Esophagus muscularis mucosa (tissue), 4 donors: ENCODE results near the gene LKAAEAR1. TPM values are rescaled to one million over a fixed set of nuclear protein-coding genes. Genes with fewer than 3 reads are reported as not detected.
A peak's percentile ranks its signal among the peaks of the same experiment; 100 is the strongest.

Source experiments
- DNase-seq: peaks from one replicate; pipeline ENCODE4 v3.0.0-alpha.2; 2017; ENCODE audit errors: extremely low spot score
- H3K27ac ChIP-seq, 4 donors: fragments of 200-600 bp; sonication (generic); replicated peaks in 1 of 4; 1 replicate in 3 of 4; 2 replicates in 1 of 4; pipeline ENCODE4 v1.5.1; 2016 to 2019; ENCODE audit warnings: mild to moderate bottlenecking in 1 of 4
- H3K27me3 ChIP-seq, 4 donors: fragments of 200-600 bp; sonication (generic); one replicate each; pipeline versions ENCODE4 v1.5.1 to v1.6.0; 2016 to 2019
- H3K36me3 ChIP-seq, 4 donors: fragments of 200-600 bp; sonication (generic); one replicate each; pipeline ENCODE4 v1.5.1; 2016 to 2019
- H3K4me1 ChIP-seq, 4 donors: fragments of 200-600 bp; sonication (generic); one replicate each; pipeline ENCODE4 v1.5.1; 2016 to 2019
- H3K4me3 ChIP-seq, 4 donors: fragments of 200-600 bp; sonication (generic); 1 replicate in 2 of 4; 2 replicates in 2 of 4; pipeline ENCODE4 v1.5.1; 2016 to 2019; ENCODE audit warnings: mild to moderate bottlenecking in 4 of 4, moderate library complexity in 1 of 4
- H3K9me3 ChIP-seq, 4 donors: fragments of 200-600 bp; sonication (generic); 1 replicate in 3 of 4; 2 replicates in 1 of 4; pipeline ENCODE4 v1.5.1; 2016 to 2019
- EP300 ChIP-seq: sonication (generic); formaldehyde crosslinking; IDR thresholded peaks from one replicate; pipeline ENCODE4 v1.6.1; 2017; ENCODE audit warnings: antibody characterized with exemption
- POLR2A ChIP-seq: fragments of 450-650 bp; IDR thresholded peaks from one replicate; pipeline ENCODE4 v1.6.1; 2017; ENCODE audit warnings: antibody characterized with exemption, moderate library complexity, mild to moderate bottlenecking, low read depth
- POLR2AphosphoS5 ChIP-seq, 2 donors: sonication (generic); formaldehyde crosslinking; IDR thresholded peaks; one replicate each; pipeline ENCODE4 v1.6.1; 2017; ENCODE audit warnings: antibody characterized with exemption in 2 of 2
- WGBS: methylation state at CpG from one replicate; pipeline ENCODE4 v1.1.5; 2018; 5-methylcytosine and 5-hydroxymethylcytosine counted together
- intact Hi-C: fragments of 100-400 bp; cut with DNase I; formaldehyde crosslinking; loops from one replicate; pipeline ENCODE4 v1.15.1; 2023
- total RNA-seq, 4 donors: library from RNA; depleted of rRNA; stranded (reverse); fragments of >200 nt; gene quantifications; one replicate each; pipeline versions ENCODE4 v1.1.0 to v1.2.1, GENCODE V29; 2016
- TF ChIP-seq, protein P1 (sequence below), 3 experiments: fragments of 200-600 bp in 2 of 3; fragments of 450-650 bp in 1 of 3; sonication (generic) in 2 of 3; IDR thresholded peaks; one replicate each; pipeline ENCODE4 v1.5.1; 2017 to 2019; ENCODE audit warnings: antibody characterized with exemption in 3 of 3, mild to moderate bottlenecking in 2 of 3, moderate library complexity in 1 of 3

Gene LKAAEAR1
- total RNA-seq, 4 donors from 2014 or later, result not detected

DNA sequence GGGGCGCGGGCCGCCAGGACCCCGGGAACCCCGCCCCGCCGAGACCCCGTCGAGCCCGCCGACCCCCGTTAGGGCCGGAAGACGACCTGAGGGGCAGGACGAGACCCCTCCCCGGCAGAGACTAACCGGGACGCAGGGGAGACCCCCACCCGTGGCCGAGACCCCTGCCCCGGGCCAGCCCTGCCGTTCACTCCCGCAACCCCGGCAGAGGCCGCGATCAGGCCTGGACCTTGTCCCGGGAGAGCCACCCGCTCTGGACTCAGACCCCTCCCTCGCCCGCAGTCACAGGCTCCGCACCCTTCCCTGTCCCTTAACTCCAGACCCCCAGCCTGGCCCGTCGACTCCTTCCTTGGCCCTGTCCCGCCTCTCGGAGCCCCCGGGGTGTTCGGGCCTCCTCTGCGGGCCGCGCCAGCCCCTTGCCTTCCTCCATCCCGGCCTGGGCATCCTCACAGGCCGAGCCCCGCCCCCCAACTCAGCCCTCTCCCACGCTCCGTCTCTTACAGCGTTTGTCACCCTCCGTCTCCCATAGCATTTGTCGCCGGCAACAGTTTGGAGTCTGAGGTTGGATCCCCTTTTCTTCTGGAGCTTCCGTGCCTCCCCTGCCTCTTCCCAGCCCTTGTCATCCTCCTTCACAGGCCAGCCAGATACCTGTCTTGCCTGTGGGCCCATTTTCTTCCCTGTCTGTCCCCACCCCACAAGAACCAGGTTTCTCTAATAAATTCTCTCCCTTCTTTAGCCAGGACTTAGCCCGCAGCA, 20.6 kb downstream of the LKAAEAR1 start:
- DNase-seq, result no peak
- 2% methylated on average over 36 of the region's 51 CpGs for WGBS
- TF ChIP-seq EP300 (no peak), POLR2AphosphoS5 (IDR thresholded peaks at IDR 0.05) (no peak)

DNA sequence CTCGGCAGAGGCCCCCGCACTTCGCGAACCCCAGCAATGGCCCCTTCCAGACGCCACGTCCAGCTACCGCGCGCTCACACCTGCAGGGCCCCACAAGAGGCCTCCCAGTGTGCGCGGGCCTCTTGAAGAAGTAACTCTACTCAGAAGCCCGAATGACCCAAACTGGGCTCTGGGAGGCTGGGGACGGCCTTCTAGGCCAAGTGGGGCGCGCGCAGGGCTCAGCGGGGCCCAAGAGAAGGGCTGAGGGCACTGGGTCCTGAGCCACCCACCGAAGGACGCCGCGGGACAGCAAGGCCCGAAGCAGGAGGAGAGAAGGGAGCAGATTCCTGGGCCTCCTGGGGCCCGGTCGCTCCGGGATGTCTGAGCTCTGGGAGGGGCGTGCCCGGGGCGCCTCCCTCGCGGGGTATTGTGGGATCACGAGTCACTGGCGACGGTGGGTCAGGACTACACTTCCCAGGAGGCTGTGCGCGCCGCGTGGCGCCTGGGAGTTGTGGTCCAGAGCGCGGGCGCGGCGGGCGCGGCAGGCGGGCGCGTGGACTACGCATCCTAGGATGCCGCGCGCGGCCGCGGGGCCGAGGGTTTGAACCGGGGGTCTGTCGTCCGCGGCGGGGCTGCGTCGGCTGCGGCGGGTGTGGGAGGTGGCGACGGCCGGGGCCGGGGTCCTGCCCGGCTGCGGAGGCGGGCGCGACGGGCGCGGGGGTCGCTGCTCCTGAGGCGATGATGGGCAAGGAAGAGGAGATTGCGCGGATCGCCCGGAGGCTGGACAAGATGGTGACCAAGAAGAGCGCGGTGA, 21.4 kb downstream of the LKAAEAR1 start, which contains the start of gene TCEA2:
TCEA2 (plus strand) TSS at position 603 of the 793 bp plus-strand sequence; CDS start at position 718, 115 bp downstream.
- TF ChIP-seq EP300, result no peak
- peak; percentile 39 for TF ChIP-seq POLR2A
- peak; percentile 89 to 93 for TF ChIP-seq POLR2AphosphoS5 (IDR thresholded peaks at IDR 0.05)
- TF ChIP-seq, protein P1, sequence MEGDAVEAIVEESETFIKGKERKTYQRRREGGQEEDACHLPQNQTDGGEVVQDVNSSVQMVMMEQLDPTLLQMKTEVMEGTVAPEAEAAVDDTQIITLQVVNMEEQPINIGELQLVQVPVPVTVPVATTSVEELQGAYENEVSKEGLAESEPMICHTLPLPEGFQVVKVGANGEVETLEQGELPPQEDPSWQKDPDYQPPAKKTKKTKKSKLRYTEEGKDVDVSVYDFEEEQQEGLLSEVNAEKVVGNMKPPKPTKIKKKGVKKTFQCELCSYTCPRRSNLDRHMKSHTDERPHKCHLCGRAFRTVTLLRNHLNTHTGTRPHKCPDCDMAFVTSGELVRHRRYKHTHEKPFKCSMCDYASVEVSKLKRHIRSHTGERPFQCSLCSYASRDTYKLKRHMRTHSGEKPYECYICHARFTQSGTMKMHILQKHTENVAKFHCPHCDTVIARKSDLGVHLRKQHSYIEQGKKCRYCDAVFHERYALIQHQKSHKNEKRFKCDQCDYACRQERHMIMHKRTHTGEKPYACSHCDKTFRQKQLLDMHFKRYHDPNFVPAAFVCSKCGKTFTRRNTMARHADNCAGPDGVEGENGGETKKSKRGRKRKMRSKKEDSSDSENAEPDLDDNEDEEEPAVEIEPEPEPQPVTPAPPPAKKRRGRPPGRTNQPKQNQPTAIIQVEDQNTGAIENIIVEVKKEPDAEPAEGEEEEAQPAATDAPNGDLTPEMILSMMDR (IDR thresholded peaks at IDR 0.05), result peak in 1 of 3 experiments; percentile 14
- peak; percentile 99 for DNase-seq
- peaks cover 22 to 43% (median 35%) of the 10 kb centered on the region in 4 donors for H3K4me1 ChIP-seq
- H3K9me3 ChIP-seq, result no peaks in the 10 kb centered on the region
- H3K27ac ChIP-seq, result peak within 1 kb of the TSS; percentile 84 to 87 (median 86)
- 24% methylated on average over 16 of the region's 85 CpGs for WGBS
- H3K36me3 ChIP-seq, result no peaks in the 10 kb centered on the region
- peaks cover 0 to 5% (median 0%) of the 10 kb centered on the region in 4 donors for H3K27me3 ChIP-seq
- H3K4me3 ChIP-seq, result peak within 1 kb of the TSS; percentile 78 to 93 (median 82)
- intact Hi-C loops, result no loop called here

More for the DNA sequence above, 20.6 kb downstream of the LKAAEAR1 start:
- H3K36me3 ChIP-seq, result peaks cover 0 to 4% (median 0%) of the 10 kb centered on the region in 4 donors
- peaks cover 22 to 38% (median 33%) of the 10 kb centered on the region in 4 donors for H3K4me1 ChIP-seq
- intact Hi-C loops, result no loop called here
- H3K27ac ChIP-seq, result peak overlapping the region; percentile 84 to 87 (median 86)
- no peaks in the 10 kb centered on the region for H3K9me3 ChIP-seq
- peak overlapping the region; percentile 78 to 93 (median 82) for H3K4me3 ChIP-seq
- no peaks in the 10 kb centered on the region for H3K27me3 ChIP-seq

DNA sequence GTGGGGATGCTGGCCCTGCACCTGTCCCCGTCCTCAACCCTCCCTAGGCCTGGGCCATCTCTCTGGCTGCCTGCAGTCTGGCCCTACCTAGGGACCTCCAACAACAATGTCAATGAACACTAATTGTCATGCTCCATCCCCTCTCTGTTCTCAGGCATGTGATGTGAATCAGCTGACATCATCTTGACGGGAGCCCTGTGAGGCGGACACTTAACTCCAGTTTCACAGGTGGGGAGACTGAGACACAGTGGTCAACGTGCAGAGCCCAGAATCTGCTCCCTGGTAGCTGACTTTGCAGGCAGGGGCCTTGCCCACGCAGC, 22.0 kb downstream of the LKAAEAR1 start:
- Histone ChIP-seq H3K9me3 (no peaks in the 10 kb centered on the region), H3K4me3 (peak overlapping the region; percentile 78 to 93 (median 82)), H3K4me1 (peaks cover 26 to 48% (median 41%) of the 10 kb centered on the region in 4 donors), H3K27ac (peak overlapping the region; percentile 84 to 87 (median 86)), H3K27me3 (peaks cover 0 to 10% (median 0%) of the 10 kb centered on the region in 4 donors), H3K36me3 (no peaks in the 10 kb centered on the region)
- intact Hi-C loops, result no loop called here
- no peak for TF ChIP-seq POLR2A
- TF ChIP-seq EP300, result no peak
- TF ChIP-seq, protein P1 (IDR thresholded peaks at IDR 0.05), result no peak
- no peak for TF ChIP-seq POLR2AphosphoS5 (IDR thresholded peaks at IDR 0.05)
- no peak for DNase-seq
- WGBS, result 100% methylated on average over 1 of the region's 5 CpGs

DNA sequence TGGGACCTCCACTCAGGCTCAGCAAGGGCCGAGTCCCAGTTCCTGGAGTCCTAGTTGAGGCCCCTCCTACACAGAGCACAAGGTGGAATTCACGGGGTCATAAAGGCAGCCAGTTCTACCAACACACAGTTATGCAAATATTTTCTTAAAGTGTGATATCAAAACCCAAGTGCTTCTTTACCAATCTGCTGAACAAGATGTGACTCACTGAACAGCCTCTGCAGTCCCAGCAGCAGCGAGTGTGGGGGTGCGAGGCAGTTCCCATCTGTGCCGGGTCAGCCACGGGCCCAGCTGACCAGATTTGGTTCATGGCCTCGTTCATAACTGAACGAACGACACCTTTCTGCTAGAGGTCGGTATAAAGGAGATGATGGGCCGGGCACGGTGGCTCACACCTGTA, 25.7 kb downstream of the LKAAEAR1 start:
- no peak for TF ChIP-seq EP300
- no peak for TF ChIP-seq POLR2AphosphoS5 (IDR thresholded peaks at IDR 0.05)
- TF ChIP-seq, protein P1 (IDR thresholded peaks at IDR 0.05), result no peak
- TF ChIP-seq POLR2A, result no peak
- intact Hi-C loops, result no loop called here
- WGBS, result 87% methylated on average over 11 of the region's 12 CpGs
- no peak for DNase-seq
- no peaks in the 10 kb centered on the region for H3K9me3 ChIP-seq
- H3K36me3 ChIP-seq, result no peaks in the 10 kb centered on the region
- peaks cover 0 to 47% (median 2%) of the 10 kb centered on the region in 4 donors for H3K27me3 ChIP-seq
- H3K4me1 ChIP-seq, result peaks cover 23 to 44% (median 39%) of the 10 kb centered on the region in 4 donors
- no peak overlapping the region for H3K4me3 ChIP-seq
- H3K27ac ChIP-seq, result no peak overlapping the region
